Measurements from ENCODE around the gene GKN2. TPM values are rescaled to one million over a fixed set of nuclear protein-coding genes. Genes with fewer than 3 reads are reported as not detected.

GKN2 gene
- total RNA-seq, 2 experiments from 2014 or later = not detected

GRCh38 chr2:68939962-68940361 lies 12.7 kb downstream of the GKN2 start:
- H3K4me1 Mint-ChIP-seq = peaks cover 2% of the 10 kb centered on the region
- no peak overlapping the region for H3K4me3 Mint-ChIP-seq
- peaks cover 3% of the 10 kb centered on the region for H3K9me3 Mint-ChIP-seq
- peaks cover 16% of the 10 kb centered on the region for H3K27me3 Mint-ChIP-seq
- no peaks in the 10 kb centered on the region for H3K36me3 Mint-ChIP-seq
- no peak for DNase-seq
- no peak overlapping the region for H3K27ac Mint-ChIP-seq

- Mint-ChIP-seq H3K27ac (no peak overlapping the region), H3K27me3 (peaks cover 12% of the 10 kb centered on the region), H3K4me3 (no peak overlapping the region), H3K9me3 (peaks cover 3% of the 10 kb centered on the region), H3K36me3 (no peaks in the 10 kb centered on the region), H3K4me1 (peaks cover 2% of the 10 kb centered on the region)
- no peak for DNase-seq
Observed at GRCh38 chr2:68938938-68939337, 13.8 kb downstream of the GKN2 start.

- no peaks in the 10 kb centered on the region for H3K4me1 Mint-ChIP-seq
- peaks cover 6% of the 10 kb centered on the region for H3K27me3 Mint-ChIP-seq
Observed at GRCh38 chr2:68937346-68938055, 15.2 kb downstream of the GKN2 start.

GRCh38 chr2:68936889-68937288 lies 15.8 kb downstream of the GKN2 start:
- Mint-ChIP-seq H3K4me1 (no peaks in the 10 kb centered on the region), H3K27ac (no peak overlapping the region), H3K36me3 (no peaks in the 10 kb centered on the region), H3K27me3 (no peaks in the 10 kb centered on the region), H3K9me3 (peaks cover 3% of the 10 kb centered on the region), H3K4me3 (no peak overlapping the region)
- DNase-seq = no peak

More at GRCh38 chr2:68937346-68938055, 15.2 kb downstream of the GKN2 start:
- Mint-ChIP-seq H3K4me3 (no peak overlapping the region), H3K27ac (no peak overlapping the region), H3K36me3 (no peaks in the 10 kb centered on the region), H3K9me3 (peaks cover 3% of the 10 kb centered on the region)
- DNase-seq = no peak

- H3K4me3 Mint-ChIP-seq = no peak overlapping the region
- peaks cover 3% of the 10 kb centered on the region for H3K9me3 Mint-ChIP-seq
- H3K27me3 Mint-ChIP-seq = no peaks in the 10 kb centered on the region
- H3K27ac Mint-ChIP-seq = no peak overlapping the region
- H3K4me1 Mint-ChIP-seq = no peaks in the 10 kb centered on the region
- no peaks in the 10 kb centered on the region for H3K36me3 Mint-ChIP-seq
- no peak for DNase-seq
Observed at GRCh38 chr2:68936427-68936826, 16.3 kb downstream of the GKN2 start.

- Mint-ChIP-seq H3K36me3 (no peaks in the 10 kb centered on the region), H3K27ac (no peak overlapping the region), H3K9me3 (peaks cover 3% of the 10 kb centered on the region), H3K4me1 (no peaks in the 10 kb centered on the region), H3K27me3 (no peaks in the 10 kb centered on the region), H3K4me3 (no peak overlapping the region)
- no peak for DNase-seq
Observed at GRCh38 chr2:68935471-68935870, 17.2 kb downstream of the GKN2 start.

GRCh38 chr2:68934021-68934420 lies 18.7 kb downstream of the GKN2 start:
- no peak for DNase-seq
- H3K36me3 Mint-ChIP-seq = no peaks in the 10 kb centered on the region
- H3K9me3 Mint-ChIP-seq = no peaks in the 10 kb centered on the region
- H3K27ac Mint-ChIP-seq = no peak overlapping the region
- H3K27me3 Mint-ChIP-seq = peaks cover 2% of the 10 kb centered on the region
- H3K4me3 Mint-ChIP-seq = no peak overlapping the region
- H3K4me1 Mint-ChIP-seq = no peaks in the 10 kb centered on the region

GRCh38 chr2:68932402-68932801 lies 20.3 kb downstream of the GKN2 start:
- no peak for DNase-seq
- Mint-ChIP-seq H3K36me3 (no peaks in the 10 kb centered on the region), H3K27ac (no peak overlapping the region), H3K27me3 (peaks cover 4% of the 10 kb centered on the region), H3K4me1 (no peaks in the 10 kb centered on the region), H3K9me3 (no peaks in the 10 kb centered on the region), H3K4me3 (no peak overlapping the region)

- H3K4me3 Mint-ChIP-seq = no peak overlapping the region
- no peak for DNase-seq
- H3K4me1 Mint-ChIP-seq = no peaks in the 10 kb centered on the region
- peaks cover 4% of the 10 kb centered on the region for H3K27me3 Mint-ChIP-seq
- H3K27ac Mint-ChIP-seq = no peak overlapping the region
- no peaks in the 10 kb centered on the region for H3K36me3 Mint-ChIP-seq
- H3K9me3 Mint-ChIP-seq = no peaks in the 10 kb centered on the region
Observed at GRCh38 chr2:68931799-68932198, 20.9 kb downstream of the GKN2 start.

- no peaks in the 10 kb centered on the region for H3K9me3 Mint-ChIP-seq
- no peaks in the 10 kb centered on the region for H3K36me3 Mint-ChIP-seq
- H3K4me3 Mint-ChIP-seq = no peak overlapping the region
- H3K4me1 Mint-ChIP-seq = no peaks in the 10 kb centered on the region
- no peak for DNase-seq
- H3K27ac Mint-ChIP-seq = no peak overlapping the region
- H3K27me3 Mint-ChIP-seq = peaks cover 4% of the 10 kb centered on the region
Observed at GRCh38 chr2:68931149-68931711, 21.5 kb downstream of the GKN2 start.

GRCh38 chr2:68926796-68927195 lies 25.9 kb downstream of the GKN2 start:
- H3K27ac Mint-ChIP-seq = no peak overlapping the region
- H3K36me3 Mint-ChIP-seq = no peaks in the 10 kb centered on the region
- peaks cover 4% of the 10 kb centered on the region for H3K27me3 Mint-ChIP-seq
- no peaks in the 10 kb centered on the region for H3K9me3 Mint-ChIP-seq
- DNase-seq = no peak
- no peak overlapping the region for H3K4me3 Mint-ChIP-seq
- no peaks in the 10 kb centered on the region for H3K4me1 Mint-ChIP-seq

- Mint-ChIP-seq H3K36me3 (no peaks in the 10 kb centered on the region), H3K4me1 (no peaks in the 10 kb centered on the region), H3K4me3 (no peak overlapping the region), H3K27me3 (peaks cover 4% of the 10 kb centered on the region), H3K9me3 (no peaks in the 10 kb centered on the region), H3K27ac (no peak overlapping the region)
- no peak for DNase-seq
Observed at GRCh38 chr2:68925295-68925896, 27.3 kb downstream of the GKN2 start.

GRCh38 chr2:68921646-68922045 lies 31.0 kb downstream of the GKN2 start:
- Mint-ChIP-seq H3K4me1 (no peaks in the 10 kb centered on the region), H3K27me3 (no peaks in the 10 kb centered on the region), H3K36me3 (no peaks in the 10 kb centered on the region), H3K9me3 (no peaks in the 10 kb centered on the region), H3K4me3 (no peak overlapping the region), H3K27ac (no peak overlapping the region)
- no peak for DNase-seq

- Mint-ChIP-seq H3K27ac (no peak overlapping the region), H3K9me3 (no peaks in the 10 kb centered on the region), H3K4me1 (no peaks in the 10 kb centered on the region), H3K27me3 (no peaks in the 10 kb centered on the region), H3K4me3 (no peak overlapping the region), H3K36me3 (no peaks in the 10 kb centered on the region)
- DNase-seq = no peak
Observed at GRCh38 chr2:68920481-68921170, 32.1 kb downstream of the GKN2 start.

GRCh38 chr2:68918497-68918896 lies 34.2 kb downstream of the GKN2 start:
- Mint-ChIP-seq H3K4me1 (no peaks in the 10 kb centered on the region), H3K27me3 (no peaks in the 10 kb centered on the region), H3K27ac (no peak overlapping the region), H3K36me3 (no peaks in the 10 kb centered on the region), H3K9me3 (no peaks in the 10 kb centered on the region), H3K4me3 (no peak overlapping the region)
- DNase-seq = no peak
